HG02884 (cell line): Measurements from ENCODE around the gene HMCN1.
"Not testable (repeated sequence)": the region's sequence is repeated elsewhere in the genome, so short reads cannot be mapped to it uniquely, and the experiment has no call there.

Source experiments
- ATAC-seq: cut with Tn5 transposase; IDR thresholded peaks from one replicate; pipeline ENCODE4 v1.9.1; 2021; ENCODE audit warnings: mild to moderate bottlenecking, moderate library complexity; ENCODE audit not compliant: unreplicated experiment

HMCN1 gene

GRCh38 chr1:186183970-186184628 is 449.9 kb downstream of the HMCN1 start:
- peak; percentile 35 for ATAC-seq

- ATAC-seq = not testable (repeated sequence)
These were observed 452.1 kb downstream of the HMCN1 start for GRCh38 chr1:186186251-186186650.

DNA sequence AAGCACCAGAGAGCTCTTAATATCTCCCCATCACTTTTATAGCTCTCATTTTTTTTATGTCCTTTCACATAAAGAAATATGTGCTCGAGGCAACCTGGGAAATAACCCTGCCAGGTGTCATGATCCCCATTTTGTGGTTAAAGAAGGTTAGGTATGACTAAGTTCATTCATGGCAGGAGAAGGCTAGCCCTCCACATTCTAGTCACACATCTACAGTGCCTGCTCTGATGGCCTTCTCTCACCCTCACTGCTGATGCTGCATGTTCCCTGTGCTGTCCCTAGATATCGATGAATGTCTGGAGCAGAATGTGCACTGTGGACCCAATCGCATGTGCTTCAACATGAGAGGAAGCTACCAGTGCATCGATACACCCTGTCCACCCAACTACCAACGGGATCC is 453.4 kb downstream of the HMCN1 start:
- peak; percentile 48 for ATAC-seq

- peak; percentile 37 for ATAC-seq
These were observed 453.9 kb downstream of the HMCN1 start for GRCh38 chr1:186188004-186188539.

- no peak for ATAC-seq
These were observed 454.5 kb downstream of the HMCN1 start for GRCh38 chr1:186188736-186189135.

GRCh38 chr1:186189156-186189555 is 455.0 kb downstream of the HMCN1 start:
- no peak for ATAC-seq

GRCh38 chr1:186191511-186191910 is 457.3 kb downstream of the HMCN1 start:
- ATAC-seq = no peak

DNA sequence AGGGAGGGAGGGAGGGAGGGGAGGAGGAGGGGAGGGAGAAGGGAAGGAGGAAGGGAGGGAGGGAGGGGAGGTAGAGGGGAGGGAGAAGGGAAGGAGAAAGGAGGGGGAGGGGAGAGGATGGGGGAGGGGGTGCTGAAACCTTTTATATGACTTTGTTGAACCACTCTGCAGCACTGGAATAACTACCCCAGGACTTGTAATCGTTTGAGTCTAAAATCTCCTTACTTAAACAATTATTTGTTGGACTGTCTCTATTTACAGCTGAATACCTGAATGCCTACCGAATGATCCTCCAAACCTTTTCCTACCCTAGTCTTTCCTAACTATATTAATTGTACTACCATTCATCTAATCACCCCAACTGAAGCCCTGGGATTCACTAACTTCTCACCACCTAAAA is 459.0 kb downstream of the HMCN1 start:
- no peak for ATAC-seq

GRCh38 chr1:186194107-186194756 is 460.0 kb downstream of the HMCN1 start:
- peak; percentile 96 for ATAC-seq

- no peak for ATAC-seq
These were observed 461.3 kb downstream of the HMCN1 start for GRCh38 chr1:186195377-186195931.

GRCh38 chr1:186202271-186202764 is 468.1 kb downstream of the HMCN1 start:
- no peak for ATAC-seq

DNA sequence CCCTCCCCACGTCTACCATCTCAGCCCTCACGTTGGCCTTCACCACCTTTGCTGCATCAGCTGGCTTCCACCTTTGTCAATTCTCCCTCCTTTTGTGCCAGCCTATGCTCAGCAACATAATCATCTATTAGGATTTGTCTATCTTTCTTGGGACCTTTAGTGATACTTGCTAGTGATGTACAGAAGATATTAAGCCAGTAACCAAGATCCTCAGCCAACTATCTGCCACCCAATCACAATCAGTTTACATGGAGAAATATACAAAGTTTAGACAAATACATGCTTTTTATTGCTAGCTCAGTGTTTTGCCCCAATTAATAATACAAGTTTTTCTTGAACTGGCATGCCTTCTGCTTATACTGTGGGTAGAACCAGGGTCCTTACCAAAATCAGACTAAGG is 468.6 kb downstream of the HMCN1 start:
- no peak for ATAC-seq

DNA sequence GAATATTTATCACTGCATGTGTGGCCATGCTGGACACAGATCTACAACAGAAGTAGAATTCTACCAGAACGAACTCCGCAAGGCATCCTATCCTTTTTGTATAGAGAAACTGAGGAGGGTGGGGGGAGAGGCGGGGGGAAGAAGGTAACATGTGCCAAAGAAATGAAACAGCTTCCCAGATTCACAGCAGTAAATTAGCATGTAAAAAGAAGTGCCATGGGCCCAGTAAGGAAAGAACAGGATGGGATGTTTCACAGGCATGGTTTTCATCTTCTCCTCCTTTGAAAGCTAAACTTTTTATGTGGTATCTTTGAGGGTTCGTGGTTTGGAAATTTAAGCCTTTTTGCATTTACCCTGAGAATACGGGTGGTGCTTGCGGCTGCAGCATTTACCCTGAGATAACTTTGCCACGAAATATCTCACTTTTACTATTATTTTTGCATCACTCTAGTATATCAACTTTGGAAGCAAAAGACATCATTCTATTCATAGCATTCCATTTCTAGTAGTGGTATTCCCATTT is 471.9 kb downstream of the HMCN1 start:
- no peak for ATAC-seq

- ATAC-seq = no peak
These were observed 473.3 kb downstream of the HMCN1 start for GRCh38 chr1:186207391-186208085.

DNA sequence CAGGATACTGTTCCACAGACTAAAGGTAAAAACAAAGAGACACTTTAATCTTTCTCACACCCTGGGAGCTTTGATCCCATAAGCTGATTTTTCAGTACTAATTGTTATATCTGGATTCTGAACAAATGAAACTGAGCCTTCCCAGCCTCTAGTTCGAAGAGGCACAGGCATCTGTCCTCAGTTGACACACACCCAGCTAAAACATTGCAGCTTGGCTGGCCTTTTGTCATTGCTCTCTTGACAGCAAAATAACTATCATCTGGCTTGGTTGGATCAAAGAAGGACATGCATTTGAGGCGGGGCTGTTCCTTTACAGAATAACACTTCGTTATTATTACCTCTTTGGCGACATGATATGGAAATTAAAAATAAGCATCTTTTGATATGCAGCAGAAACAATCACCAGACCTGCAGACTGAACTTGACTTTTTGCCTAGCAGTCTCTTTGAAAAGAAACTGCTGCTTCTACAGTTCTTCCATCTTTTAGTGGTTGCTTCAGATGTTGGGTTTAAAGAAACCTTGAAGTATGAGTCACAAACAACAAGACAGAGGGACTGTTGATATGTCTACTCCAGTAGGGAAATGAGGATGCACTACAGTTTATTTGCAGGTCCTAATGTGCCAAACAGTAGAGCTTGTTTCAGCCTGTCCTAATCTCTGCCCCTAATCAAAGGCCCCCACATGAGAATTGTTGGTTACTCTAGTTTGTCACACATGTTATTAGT is 474.4 kb downstream of the HMCN1 start:
- no peak for ATAC-seq

DNA sequence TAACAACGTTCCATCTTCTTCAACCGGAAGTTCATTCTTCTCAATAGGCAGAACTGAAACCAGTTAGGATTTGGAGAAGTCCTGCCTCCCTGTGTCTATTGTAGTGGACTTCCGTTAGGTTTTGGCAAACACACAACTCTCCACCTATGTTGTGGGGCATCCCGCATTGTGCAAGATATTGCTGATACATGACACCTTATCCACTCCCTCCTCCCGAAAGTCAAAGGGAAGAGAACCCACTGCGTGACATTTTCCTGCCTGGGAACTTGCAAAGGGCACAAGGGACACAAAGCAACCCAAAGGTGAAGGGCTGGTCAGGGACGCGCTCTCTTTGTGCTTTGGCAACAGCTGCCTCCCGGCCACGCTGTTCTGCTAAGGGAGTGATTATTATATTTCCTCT is 476.1 kb downstream of the HMCN1 start:
- ATAC-seq = no peak

DNA sequence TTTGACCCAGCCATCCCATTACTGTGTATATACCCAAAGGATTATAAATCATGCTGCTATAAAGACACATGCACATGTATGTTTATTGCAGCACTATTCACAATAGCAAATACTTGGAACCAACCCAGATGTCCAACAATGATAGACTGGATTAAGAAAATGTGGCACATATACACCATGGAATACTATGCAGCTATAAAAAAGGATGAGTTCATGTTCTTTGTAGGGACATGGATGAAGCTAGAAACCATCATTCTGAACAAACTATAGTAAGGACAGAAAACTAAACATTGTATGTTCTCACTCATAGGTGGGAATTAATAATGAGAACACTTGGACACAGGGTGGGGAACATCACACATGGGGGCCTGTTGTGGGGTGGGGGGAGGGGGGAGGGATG is 477.4 kb downstream of the HMCN1 start:
- not testable (repeated sequence) for ATAC-seq

GRCh38 chr1:186212568-186213224 is 478.5 kb downstream of the HMCN1 start:
- ATAC-seq = peak; percentile 96

DNA sequence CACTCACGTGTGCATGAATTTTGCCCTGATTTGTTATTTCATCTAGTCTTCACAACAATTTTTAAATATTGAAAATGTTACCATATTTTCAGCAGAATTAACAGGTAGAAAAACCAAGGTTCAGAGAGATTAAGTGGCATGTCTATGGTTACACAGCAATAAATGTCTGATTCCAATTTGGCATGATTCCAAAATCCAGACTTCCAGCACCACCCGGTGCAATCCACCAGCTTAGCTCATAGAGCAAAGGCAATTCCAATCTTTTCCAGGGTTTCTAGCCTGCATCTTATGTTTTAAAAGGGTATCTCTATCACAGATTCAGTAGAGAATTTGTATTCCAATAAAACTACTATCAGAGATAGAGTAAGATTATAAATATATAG is 479.0 kb downstream of the HMCN1 start:
- ATAC-seq = no peak

GRCh38 chr1:186214791-186215190 is 480.6 kb downstream of the HMCN1 start:
- no peak for ATAC-seq
